Spleen (tissue), 7 donors: ENCODE data around the gene TARP.

Experiments
- POLR2AphosphoS5 ChIP-seq, 3 donors: sonication (generic); formaldehyde crosslinking; IDR thresholded peaks; one replicate each; pipeline ENCODE4 v1.5.1; 2017; ENCODE audit warnings: antibody characterized with exemption in 3 of 3
- TF ChIP-seq, protein P1 (sequence below), 11 experiments: fragments of 200-600 bp in 7 of 11; fragments of 450-650 bp in 4 of 11; sonication (generic) in 4 of 11; IDR thresholded peaks in 8 of 11; conservative IDR thresholded peaks in 3 of 11; 1 replicate in 7 of 11; 2 replicates in 4 of 11; pipeline versions ENCODE4 v1.4.0 to v1.8.0; 2016 to 2021; ENCODE audit warnings: antibody characterized with exemption in 11 of 11, inconsistent platforms in 4 of 11, mild to moderate bottlenecking in 1 of 11
- donor health status: DM: no; HTN: no; CAD: no; lungs with moderate emphysema.
- donor health status: DM: no; HTN: no; CAD: no.
- donor health status: DM: no; HTN: no; CAD: no.

DNA sequence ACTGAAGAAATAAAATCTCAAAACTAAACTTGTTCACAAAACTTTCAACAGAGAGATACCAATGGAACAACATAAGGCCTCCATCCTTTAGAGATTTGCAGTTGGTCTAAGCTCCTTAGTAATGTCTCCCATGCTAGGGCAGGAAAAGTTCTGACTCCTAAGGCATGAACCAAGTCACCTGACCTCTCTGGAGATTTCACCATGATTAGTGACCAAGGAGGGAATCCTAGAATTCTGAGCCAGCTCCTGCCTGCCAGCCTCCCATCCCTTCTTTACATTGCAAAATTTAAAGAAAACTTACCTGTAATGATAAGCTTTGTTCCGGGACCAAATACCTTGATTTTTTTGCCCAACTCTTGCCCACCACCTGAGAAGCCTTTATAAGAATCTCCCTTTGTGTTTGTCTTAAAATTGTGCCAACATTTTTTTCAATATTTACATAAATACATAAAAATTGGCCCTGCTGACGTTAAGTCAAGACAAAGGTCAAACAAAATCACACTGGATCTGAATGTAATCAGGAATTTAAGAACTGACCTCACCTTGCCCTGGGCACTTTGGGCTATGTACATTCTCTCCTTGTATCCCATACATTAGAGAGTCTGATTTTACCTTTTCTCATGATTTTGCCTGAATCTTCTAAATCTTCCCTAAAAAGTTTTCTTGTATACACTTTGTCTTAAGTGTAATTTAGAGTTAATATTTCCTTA is at the start of gene TARP:
- TF ChIP-seq, protein P1, sequence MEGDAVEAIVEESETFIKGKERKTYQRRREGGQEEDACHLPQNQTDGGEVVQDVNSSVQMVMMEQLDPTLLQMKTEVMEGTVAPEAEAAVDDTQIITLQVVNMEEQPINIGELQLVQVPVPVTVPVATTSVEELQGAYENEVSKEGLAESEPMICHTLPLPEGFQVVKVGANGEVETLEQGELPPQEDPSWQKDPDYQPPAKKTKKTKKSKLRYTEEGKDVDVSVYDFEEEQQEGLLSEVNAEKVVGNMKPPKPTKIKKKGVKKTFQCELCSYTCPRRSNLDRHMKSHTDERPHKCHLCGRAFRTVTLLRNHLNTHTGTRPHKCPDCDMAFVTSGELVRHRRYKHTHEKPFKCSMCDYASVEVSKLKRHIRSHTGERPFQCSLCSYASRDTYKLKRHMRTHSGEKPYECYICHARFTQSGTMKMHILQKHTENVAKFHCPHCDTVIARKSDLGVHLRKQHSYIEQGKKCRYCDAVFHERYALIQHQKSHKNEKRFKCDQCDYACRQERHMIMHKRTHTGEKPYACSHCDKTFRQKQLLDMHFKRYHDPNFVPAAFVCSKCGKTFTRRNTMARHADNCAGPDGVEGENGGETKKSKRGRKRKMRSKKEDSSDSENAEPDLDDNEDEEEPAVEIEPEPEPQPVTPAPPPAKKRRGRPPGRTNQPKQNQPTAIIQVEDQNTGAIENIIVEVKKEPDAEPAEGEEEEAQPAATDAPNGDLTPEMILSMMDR (IDR thresholded peaks at IDR 0.05 in 8 of 11, conservative IDR thresholded peaks at IDR 0.05 in 3 of 11) = no peak
- no peak for TF ChIP-seq POLR2AphosphoS5 (IDR thresholded peaks at IDR 0.05)
